OCI-LY7 (cell line): ENCODE results near the gene PSMG4. TPM values are rescaled to one million over a fixed set of nuclear protein-coding genes. Genes with fewer than 3 reads are reported as not detected.

Source experiments
- BruUV-seq: library from RNA; stranded (reverse); fragments of 400-500 nt; replicated peaks from 2 replicates; lab custom pipeline; 2021; lab: Mats Ljungman, UMichigan
- CTCF ChIA-PET: fragments of 300-600 bp; sonication (Branson Sonifier 250); formaldehyde crosslinking; loops from one replicate; lab custom pipeline; 2022; ENCODE audit warnings: antibody characterized with exemption; ENCODE audit not compliant: unreplicated experiment; lab: Charles Lee
- POLR2A ChIA-PET: fragments of 300-600 bp; sonication (Branson Sonifier 250); formaldehyde crosslinking; loops from one replicate; lab custom pipeline; 2022; ENCODE audit warnings: antibody characterized with exemption; lab: Charles Lee
- DNase-seq: peaks from one replicate; pipeline ENCODE4 v3.0.0-alpha.2; 2015; ENCODE audit warnings: low spot score
- H2AFZ ChIP-seq: fragments of 200-600 bp; sonication (generic), shearing (Covaris generic); 2 replicates; pipeline ENCODE4 v1.6.1; 2014; ENCODE audit warnings: mild to moderate bottlenecking, antibody characterized with exemption, low read length, moderate library complexity
- H3K27ac ChIP-seq: fragments of 200-600 bp; sonication (generic); 2 replicates; pipeline ENCODE4 v1.5.1; 2014; ENCODE audit warnings: mixed run types, low read depth, mild to moderate bottlenecking, moderate library complexity, low read length, inconsistent platforms; ENCODE audit not compliant: poor library complexity, severe bottlenecking
- H3K36me3 ChIP-seq: fragments of 200-600 bp; sonication (generic); 2 replicates; pipeline ENCODE4 v1.6.1; 2014; ENCODE audit warnings: mild to moderate bottlenecking, antibody characterized with exemption, low read length, moderate library complexity, mixed read lengths; ENCODE audit not compliant: insufficient read depth
- H3K4me1 ChIP-seq: fragments of 200-600 bp; sonication (generic); 2 replicates; pipeline ENCODE4 v1.5.1; 2014; ENCODE audit warnings: mild to moderate bottlenecking, low read length; ENCODE audit not compliant: insufficient read depth, poor library complexity, severe bottlenecking
- H3K4me2 ChIP-seq: fragments of 200-600 bp; sonication (generic); 2 replicates; pipeline ENCODE4 v1.6.1; 2014; ENCODE audit warnings: mild to moderate bottlenecking, low read length
- H3K4me3 ChIP-seq: fragments of 200-600 bp; sonication (generic); 2 replicates; pipeline ENCODE4 v1.5.1; 2014; ENCODE audit warnings: mild to moderate bottlenecking, low read depth, low read length; ENCODE audit not compliant: poor library complexity, severe bottlenecking
- H3K79me2 ChIP-seq: fragments of 200-600 bp; sonication (generic); 2 replicates; pipeline ENCODE4 v1.6.1; 2016; ENCODE audit warnings: low read depth, mild to moderate bottlenecking, low read length, moderate library complexity, mixed read lengths; ENCODE audit not compliant: insufficient read depth
- H3K9me2 ChIP-seq: fragments of 200-600 bp; sonication (generic); 2 replicates; pipeline ENCODE4 v1.6.1; 2016; ENCODE audit warnings: mild to moderate bottlenecking, low read length, mixed read lengths; ENCODE audit not compliant: insufficient read depth
- H3K9me3 ChIP-seq: fragments of 200-600 bp; sonication (generic); 2 replicates; pipeline ENCODE4 v1.6.1; 2014; ENCODE audit warnings: mild to moderate bottlenecking, mixed run types, low read length, mixed read lengths
- H4K20me1 ChIP-seq: fragments of 200-600 bp; sonication (generic); 2 replicates; pipeline ENCODE4 v1.6.1; 2014; ENCODE audit warnings: mild to moderate bottlenecking, antibody characterized with exemption, low read length, moderate library complexity, mixed read lengths; ENCODE audit not compliant: insufficient read depth
- CTCF ChIP-seq: fragments of 200-600 bp; sonication (generic); conservative IDR thresholded peaks from 2 replicates; pipeline ENCODE4 v1.5.1; 2014; ENCODE audit warnings: mild to moderate bottlenecking, antibody characterized with exemption, low read length, moderate library complexity, mixed read lengths
- EZH2phosphoT487 ChIP-seq: fragments of 200-600 bp; sonication (generic); IDR thresholded peaks from 2 replicates; pipeline ENCODE4 v1.6.1; 2018; ENCODE audit warnings: low read depth, borderline replicate concordance, mild to moderate bottlenecking, mixed run types, antibody characterized with exemption, low read length, moderate library complexity, mixed read lengths
- intact Hi-C: fragments of 100-400 bp; cut with micrococcal nuclease; formaldehyde crosslinking; loops from one replicate; pipeline ENCODE4 v1.10.0; 2022; ENCODE audit not compliant: unreplicated experiment
- total RNA-seq, 2 experiments: library from RNA; depleted of rRNA in 1 of 2; stranded (reverse); fragments of >200 nt in 1 of 2; shearing (Covaris generic) in 1 of 2; gene quantifications; 2 replicates each; pipeline ENCODE4 v1.2.3, GENCODE V29; 2014 to 2022

The PSMG4 gene
- total RNA-seq, 2 experiments from 2014 or later = 48.9 to 65.4 TPM

DNA sequence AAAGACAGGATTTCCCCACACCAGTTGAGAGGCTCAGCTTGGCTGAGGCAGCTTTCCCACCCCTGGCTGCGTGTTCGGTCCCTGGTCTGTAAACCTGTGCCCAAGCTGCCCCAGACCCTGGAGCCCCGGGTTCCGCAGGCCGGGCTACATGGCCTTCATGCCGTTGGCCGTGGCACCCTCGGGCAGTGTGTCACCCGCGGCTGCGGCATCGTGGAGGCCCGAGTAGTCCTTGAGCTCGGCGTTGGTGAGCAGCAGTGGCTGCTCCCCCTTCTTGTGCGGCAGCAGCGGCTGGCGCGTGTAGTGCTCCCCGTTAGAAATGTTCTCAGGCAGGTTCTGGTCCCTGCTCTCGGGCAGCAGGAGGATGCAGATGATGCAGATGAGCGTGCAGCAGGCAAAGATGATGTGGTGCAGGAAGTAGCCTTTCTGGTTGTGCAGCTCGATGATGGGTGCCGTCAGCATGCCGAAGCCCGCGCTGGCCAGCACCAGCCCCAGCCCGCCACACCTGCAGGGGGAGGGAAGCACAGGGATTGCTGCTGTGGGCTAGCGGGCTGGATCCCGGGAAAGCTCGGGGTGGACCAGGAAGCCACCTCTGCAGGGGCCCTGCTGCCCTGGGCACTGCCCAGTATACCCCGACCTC is 14.3 kb downstream of the PSMG4 start:
- intact Hi-C loops = no loop called here
- H3K9me2 ChIP-seq = no peaks in the 10 kb centered on the region
- ChIA-PET CTCF (no interaction called here), POLR2A (interaction anchor here (1.1 kb wide), 1 partner anchor 13 kb away, joined by 4 read pairs; no protein-coding TSS in a partner anchor)
- no peak for DNase-seq
- peaks cover 51% of the 10 kb centered on the region for H3K36me3 ChIP-seq
- no peaks in the 10 kb centered on the region for H4K20me1 ChIP-seq
- H3K9me3 ChIP-seq = no peaks in the 10 kb centered on the region
- H2AFZ ChIP-seq = no peak overlapping the region
- no peak overlapping the region for H3K27ac ChIP-seq
- BruUV-seq = no TSS peak
- TF ChIP-seq CTCF (no peak), EZH2phosphoT487 (no peak)
- no peaks in the 10 kb centered on the region for H3K4me1 ChIP-seq
- no peak overlapping the region for H3K4me3 ChIP-seq
- no peaks in the 10 kb centered on the region for H3K79me2 ChIP-seq
- no peak overlapping the region for H3K4me2 ChIP-seq

GRCh38 chr6:3273707-3274521 is 15.2 kb downstream of the PSMG4 start:
- H3K27ac ChIP-seq = no peak overlapping the region
- H2AFZ ChIP-seq = no peak overlapping the region
- no peaks in the 10 kb centered on the region for H4K20me1 ChIP-seq
- CTCF ChIA-PET = no interaction called here
- H3K4me3 ChIP-seq = no peak overlapping the region
- H3K4me1 ChIP-seq = no peaks in the 10 kb centered on the region
- H3K36me3 ChIP-seq = peaks cover 43% of the 10 kb centered on the region
- TF ChIP-seq CTCF = no peak
- TF ChIP-seq EZH2phosphoT487 = no peak
- no peaks in the 10 kb centered on the region for H3K9me2 ChIP-seq
- no TSS peak for BruUV-seq
- no peak overlapping the region for H3K4me2 ChIP-seq
- intact Hi-C loops = no loop called here
- no peaks in the 10 kb centered on the region for H3K79me2 ChIP-seq
- no peak for DNase-seq
- H3K9me3 ChIP-seq = no peaks in the 10 kb centered on the region
- POLR2A ChIA-PET = interaction anchor here (1.1 kb wide), 1 partner anchor 13 kb away, joined by 4 read pairs; no protein-coding TSS in a partner anchor
